Sigmoid colon (tissue), 4 donors: ENCODE measurements around the gene PRRX1.

ENCODE experiments used
- CTCF ChIP-seq, 4 experiments: fragments of 450-650 bp in 3 of 4; fragments of 200-600 bp in 1 of 4; IDR thresholded peaks; one replicate each; pipeline ENCODE4 v1.5.1; 2016 to 2019; ENCODE audit warnings: antibody characterized with exemption in 4 of 4, mild to moderate bottlenecking in 3 of 4, moderate library complexity in 2 of 4
- EP300 ChIP-seq, 4 donors: sonication (generic); formaldehyde crosslinking; IDR thresholded peaks; one replicate each; pipeline ENCODE4 v1.6.1; 2017; ENCODE audit warnings: antibody characterized with exemption in 4 of 4
- POLR2A ChIP-seq, 2 donors: fragments of 450-650 bp; IDR thresholded peaks; one replicate each; pipeline ENCODE4 v1.6.1; 2016; ENCODE audit warnings: antibody characterized with exemption in 2 of 2, mild to moderate bottlenecking in 2 of 2, moderate library complexity in 2 of 2
- POLR2AphosphoS5 ChIP-seq, 4 donors: sonication (generic); formaldehyde crosslinking; IDR thresholded peaks; one replicate each; pipeline ENCODE4 v1.6.1; 2017; ENCODE audit warnings: antibody characterized with exemption in 4 of 4

- TF ChIP-seq CTCF (IDR thresholded peaks at IDR 0.05) (no peak), POLR2AphosphoS5 (IDR thresholded peaks at IDR 0.05) (no peak), POLR2A (IDR thresholded peaks at IDR 0.05) (no peak), EP300 (IDR thresholded peaks at IDR 0.05) (no peak)
Observed at GRCh38 chr1:170695955-170696590, 32.1 kb downstream of the PRRX1 start.
